Upper lobe of left lung (tissue), 6 donors: ENCODE results near the gene RER1. TPM values are rescaled to one million over a fixed set of nuclear protein-coding genes. Genes with fewer than 3 reads are reported as not detected.

Experiments
- ATAC-seq, 2 donors: fragments of 200-7000 bp; cut with Tn5 transposase; one replicate each; pipeline ENCODE4 v1.9.1; 2022; ENCODE audit warnings: mild to moderate bottlenecking in 2 of 2, moderate library complexity in 2 of 2; ENCODE audit not compliant: low FRiP score in 2 of 2
- DNase-seq, 2 donors: peaks; one replicate each; pipeline ENCODE4 v3.0.0-alpha.2; 2019 to 2020
- H3K27ac ChIP-seq, 4 donors: fragments of 200-600 bp; sonication (generic); one replicate each; pipeline ENCODE4 v1.5.1; 2016 to 2019
- H3K27me3 ChIP-seq, 4 donors: fragments of 200-600 bp; sonication (generic); one replicate each; pipeline ENCODE4 v1.5.1; 2017 to 2019
- H3K36me3 ChIP-seq, 4 donors: fragments of 200-600 bp; sonication (generic); one replicate each; pipeline ENCODE4 v1.5.1; 2016 to 2019
- H3K4me1 ChIP-seq, 4 donors: fragments of 200-600 bp; sonication (generic); one replicate each; pipeline ENCODE4 v1.5.1; 2018 to 2019
- H3K4me3 ChIP-seq, 4 donors: fragments of 200-600 bp; sonication (generic); one replicate each; pipeline ENCODE4 v1.5.1; 2017 to 2019; ENCODE audit warnings: mild to moderate bottlenecking in 2 of 4, moderate library complexity in 1 of 4
- H3K9me3 ChIP-seq, 4 donors: fragments of 200-600 bp; sonication (generic); one replicate each; pipeline ENCODE4 v1.5.1; 2018 to 2019
- EP300 ChIP-seq, 4 donors: sonication (generic); formaldehyde crosslinking; IDR thresholded peaks; one replicate each; pipeline ENCODE4 v1.5.1; 2017; ENCODE audit warnings: antibody characterized with exemption in 4 of 4, control low read depth in 2 of 4
- POLR2A ChIP-seq, 4 donors: fragments of 450-650 bp; IDR thresholded peaks; one replicate each; pipeline ENCODE4 v1.5.1; 2016 to 2017; ENCODE audit warnings: antibody characterized with exemption in 4 of 4, mild to moderate bottlenecking in 2 of 4
- POLR2AphosphoS5 ChIP-seq, 2 donors: sonication (generic); formaldehyde crosslinking; IDR thresholded peaks; one replicate each; pipeline ENCODE4 v1.5.1; 2017; ENCODE audit warnings: antibody characterized with exemption in 2 of 2
- WGBS, 2 donors: methylation state at CpG; one replicate each; pipeline ENCODE4 v1.1.5; 2017 to 2018; 5-methylcytosine and 5-hydroxymethylcytosine counted together
- total RNA-seq, 6 donors: library from RNA; depleted of rRNA in 4 of 6; stranded (reverse); fragments of >200 nt in 4 of 6; gene quantifications; one replicate each; pipeline versions ENCODE4 v1.1.0 to v1.2.1, GENCODE V29; 2016 to 2021
- TF ChIP-seq, protein P1 (sequence below), 6 experiments: fragments of 450-650 bp in 4 of 6; fragments of 200-600 bp in 2 of 6; sonication (generic) in 2 of 6; IDR thresholded peaks; one replicate each; pipeline ENCODE4 v1.5.1; 2016 to 2019; ENCODE audit warnings: antibody characterized with exemption in 6 of 6
- donor health status: DM: no; HTN: no; CAD: no; lungs with moderate emphysema.
- donor health status: DM: no; HTN: yes; CAD: no; lungs with severe emphysema.

RER1 gene
- total RNA-seq, 6 donors from 2014 or later = 48.2 to 133 (median 61.1) TPM

DNA sequence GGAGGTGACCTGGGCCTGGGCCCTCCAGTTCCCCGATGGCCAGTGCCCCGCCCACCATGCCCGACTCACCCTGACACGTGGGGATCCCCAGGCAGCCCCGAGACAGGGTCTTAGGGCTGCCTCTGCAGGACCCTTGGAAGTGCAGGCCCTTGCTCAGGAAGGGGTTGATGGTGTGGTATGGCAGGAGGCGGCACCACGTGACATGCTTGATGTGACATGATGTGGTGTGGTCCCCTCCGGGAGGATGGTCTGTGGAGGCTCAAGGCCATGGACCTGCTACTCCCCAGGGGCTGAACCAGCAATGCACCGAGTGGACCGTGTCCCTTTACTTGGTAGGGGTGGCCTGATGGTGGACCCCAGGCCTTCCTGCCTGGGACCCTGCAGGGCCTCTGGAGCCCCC lies 62.6 kb downstream of the RER1 start:
- ATAC-seq = no peak

More for the DNA sequence above, 62.6 kb downstream of the RER1 start:
- no peaks in the 10 kb centered on the region for H3K4me1 ChIP-seq
- no peak overlapping the region for H3K4me3 ChIP-seq
- H3K9me3 ChIP-seq = no peaks in the 10 kb centered on the region
- no peak overlapping the region for H3K27ac ChIP-seq
- no peak for DNase-seq
- H3K36me3 ChIP-seq = no peaks in the 10 kb centered on the region
- peaks cover 0 to 18% (median 0%) of the 10 kb centered on the region in 4 donors for H3K27me3 ChIP-seq
- no peak for TF ChIP-seq POLR2AphosphoS5 (IDR thresholded peaks at IDR 0.05)
- TF ChIP-seq POLR2A (IDR thresholded peaks at IDR 0.05) = no peak
- TF ChIP-seq, protein P1, sequence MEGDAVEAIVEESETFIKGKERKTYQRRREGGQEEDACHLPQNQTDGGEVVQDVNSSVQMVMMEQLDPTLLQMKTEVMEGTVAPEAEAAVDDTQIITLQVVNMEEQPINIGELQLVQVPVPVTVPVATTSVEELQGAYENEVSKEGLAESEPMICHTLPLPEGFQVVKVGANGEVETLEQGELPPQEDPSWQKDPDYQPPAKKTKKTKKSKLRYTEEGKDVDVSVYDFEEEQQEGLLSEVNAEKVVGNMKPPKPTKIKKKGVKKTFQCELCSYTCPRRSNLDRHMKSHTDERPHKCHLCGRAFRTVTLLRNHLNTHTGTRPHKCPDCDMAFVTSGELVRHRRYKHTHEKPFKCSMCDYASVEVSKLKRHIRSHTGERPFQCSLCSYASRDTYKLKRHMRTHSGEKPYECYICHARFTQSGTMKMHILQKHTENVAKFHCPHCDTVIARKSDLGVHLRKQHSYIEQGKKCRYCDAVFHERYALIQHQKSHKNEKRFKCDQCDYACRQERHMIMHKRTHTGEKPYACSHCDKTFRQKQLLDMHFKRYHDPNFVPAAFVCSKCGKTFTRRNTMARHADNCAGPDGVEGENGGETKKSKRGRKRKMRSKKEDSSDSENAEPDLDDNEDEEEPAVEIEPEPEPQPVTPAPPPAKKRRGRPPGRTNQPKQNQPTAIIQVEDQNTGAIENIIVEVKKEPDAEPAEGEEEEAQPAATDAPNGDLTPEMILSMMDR (IDR thresholded peaks at IDR 0.05) = no peak
- TF ChIP-seq EP300 (IDR thresholded peaks at IDR 0.05) = no peak
- 83% methylated on average over 10 of the region's 10 CpGs; no CpG with 5 or more reads in 1 of the 2 donors for WGBS, 2 donors

Other genes with a start within 250 kb of the RER1 start
- gene FAAP20, start 197.1 kb upstream of the RER1 start, total RNA-seq = 10 to 100 TPM; 26.7 to 88.0 (median 66.8) TPM
- 100 to 1,000 TPM in 3 of 6 donors, 10 to 100 TPM in 3; 57.3 to 108 (median 96.9) TPM for gene SKI, start 163.5 kb upstream of the RER1 start, total RNA-seq
- 10 to 100 TPM in 4 of 6 donors, 1 to 10 TPM in 2; 8.5 to 23.4 (median 14.6) TPM for gene MORN1, start 287 bp upstream of the RER1 start, total RNA-seq
- gene PEX10, start 20.7 kb downstream of the RER1 start, total RNA-seq = 10 to 100 TPM; 15.7 to 32.1 (median 19.9) TPM
- 1 to 10 TPM; 1.5 to 7.3 (median 3.4) TPM for gene PLCH2, start 84.4 kb downstream of the RER1 start, total RNA-seq
- gene PANK4, start 134.8 kb downstream of the RER1 start, total RNA-seq = 100 to 1,000 TPM in 1 of 6 donors, 10 to 100 TPM in 5; 20.7 to 123 (median 36.9) TPM
- gene HES5, start 138.4 kb downstream of the RER1 start, total RNA-seq = 1 to 10 TPM in 2 of 6 donors, under 1 TPM in 2, not detected in 2; 0.31 to 1.6 (median 0.92) TPM
- gene TNFRSF14, start 164.5 kb downstream of the RER1 start, total RNA-seq = 100 to 1,000 TPM in 4 of 6 donors, 10 to 100 TPM in 2; 61.1 to 641 (median 147) TPM
- 10 to 100 TPM; 10.5 to 34.2 (median 22.0) TPM for gene PRXL2B, start 194.9 kb downstream of the RER1 start, total RNA-seq
- 1 to 10 TPM in 4 of 6 donors, not detected in 2; 2.9 to 5.5 (median 5.1) TPM for gene MMEL1, start 241.2 kb downstream of the RER1 start, total RNA-seq